ENCODE results near the gene CELA3B.
"Not testable (repeated sequence)": the region's sequence is repeated elsewhere in the genome, so short reads cannot be mapped to it uniquely, and the experiment has no call there.

CELA3B gene

GRCh38 chr1:21975296-21975695 is 1.5 kb upstream of the CELA3B start:
- not testable (repeated sequence) for H3K9me3 ChIP-seq (ENCODE audit: severe bottlenecking); DNase-seq; H3K27ac ChIP-seq; H3K36me3 ChIP-seq; H3K27me3 ChIP-seq (ENCODE audit: insufficient read depth, low read depth, severe bottlenecking); H3K4me3 ChIP-seq (ENCODE audit: low read depth, low read length)

DNA sequence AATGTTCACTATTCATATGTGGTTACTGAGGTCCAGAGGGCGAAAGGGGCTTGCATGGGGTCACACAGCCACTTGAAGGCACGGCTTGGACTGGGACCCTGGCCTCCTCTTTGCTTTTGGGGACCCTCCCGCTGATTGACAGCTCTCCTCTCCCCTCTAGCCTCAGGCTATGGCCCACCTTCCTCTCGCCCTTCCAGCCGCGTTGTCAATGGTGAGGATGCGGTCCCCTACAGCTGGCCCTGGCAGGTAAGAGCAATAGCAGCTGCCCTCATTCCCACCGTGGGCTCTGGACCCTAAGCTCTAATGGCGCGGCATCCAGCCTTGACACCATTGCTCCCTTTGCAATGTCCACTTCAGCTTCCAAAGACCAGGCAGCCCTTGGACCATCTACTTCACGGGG is 1.4 kb downstream of the CELA3B start:
- not testable (repeated sequence) for H3K27me3 ChIP-seq (ENCODE audit: insufficient read depth, low read depth, severe bottlenecking); H3K9me3 ChIP-seq (ENCODE audit: severe bottlenecking); DNase-seq; H3K36me3 ChIP-seq; H3K27ac ChIP-seq; H3K4me3 ChIP-seq (ENCODE audit: low read depth, low read length)

DNA sequence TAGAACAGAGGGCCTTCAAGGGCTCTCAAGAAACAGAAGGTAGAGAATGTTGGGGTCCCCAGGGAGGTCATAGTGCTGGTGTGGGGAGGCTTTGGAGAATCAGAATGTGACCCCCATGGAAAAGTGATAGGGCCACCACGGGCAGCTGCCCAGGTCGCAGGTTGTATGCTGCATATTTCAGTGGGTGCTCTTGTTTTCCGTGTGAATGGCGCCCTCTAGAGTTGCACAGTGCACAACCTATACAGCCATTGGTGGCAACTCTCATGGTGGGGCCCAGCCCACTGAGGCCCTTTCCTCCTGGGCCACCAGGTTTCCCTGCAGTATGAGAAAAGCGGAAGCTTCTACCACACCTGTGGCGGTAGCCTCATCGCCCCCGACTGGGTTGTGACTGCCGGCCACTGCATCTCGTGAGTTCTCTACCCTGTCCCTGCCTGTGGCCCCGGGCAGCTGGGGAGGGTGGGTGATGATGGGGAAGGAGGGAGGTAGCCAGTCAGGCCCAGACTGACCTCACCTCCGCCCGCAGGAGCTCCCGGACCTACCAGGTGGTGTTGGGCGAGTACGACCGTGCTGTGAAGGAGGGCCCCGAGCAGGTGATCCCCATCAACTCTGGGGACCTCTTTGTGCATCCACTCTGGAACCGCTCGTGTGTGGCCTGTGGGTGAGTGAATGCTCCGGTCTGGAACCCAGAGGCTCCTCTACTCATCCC is 3.8 kb downstream of the CELA3B start:
- not testable (repeated sequence) for H3K9me3 ChIP-seq (ENCODE audit: severe bottlenecking); H3K4me3 ChIP-seq (ENCODE audit: low read depth, low read length); H3K27ac ChIP-seq; DNase-seq; H3K27me3 ChIP-seq (ENCODE audit: insufficient read depth, low read depth, severe bottlenecking); H3K36me3 ChIP-seq

GRCh38 chr1:21981253-21981652 is 4.4 kb downstream of the CELA3B start:
- H3K4me3 ChIP-seq (ENCODE audit: low read depth, low read length); H3K27me3 ChIP-seq (ENCODE audit: insufficient read depth, low read depth, severe bottlenecking); DNase-seq; H3K9me3 ChIP-seq (ENCODE audit: severe bottlenecking); H3K27ac ChIP-seq; H3K36me3 ChIP-seq: not testable (repeated sequence)

- H3K27me3 ChIP-seq (ENCODE audit: insufficient read depth, low read depth, severe bottlenecking); H3K9me3 ChIP-seq (ENCODE audit: severe bottlenecking); DNase-seq; H3K36me3 ChIP-seq; H3K27ac ChIP-seq; H3K4me3 ChIP-seq (ENCODE audit: low read depth, low read length): not testable (repeated sequence)
- 0 out of 2 replicates have a peak, but pooled peaks have one; percentile 7 for TF ChIP-seq CTCF (IDR thresholded peaks at IDR 0.05; ENCODE audit: low read depth, low read length)
Measured at GRCh38 chr1:21982122-21982521, 5.3 kb downstream of the CELA3B start.

DNA sequence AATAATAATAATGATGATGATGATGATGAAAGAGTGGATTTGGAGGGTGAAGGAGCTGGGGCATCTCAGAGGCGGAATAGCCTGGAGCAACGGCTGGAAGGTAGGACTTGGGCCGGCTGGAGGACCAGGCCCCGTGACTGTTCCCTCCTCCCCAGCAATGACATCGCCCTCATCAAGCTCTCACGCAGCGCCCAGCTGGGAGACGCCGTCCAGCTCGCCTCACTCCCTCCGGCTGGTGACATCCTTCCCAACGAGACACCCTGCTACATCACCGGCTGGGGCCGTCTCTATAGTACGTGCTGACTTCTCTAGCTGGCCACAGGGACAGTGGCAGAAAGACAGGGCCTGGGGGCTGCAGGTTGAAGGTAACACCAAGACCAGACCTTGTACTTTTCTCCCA is 6.7 kb downstream of the CELA3B start:
- not testable (repeated sequence) for DNase-seq; H3K9me3 ChIP-seq (ENCODE audit: severe bottlenecking); H3K27me3 ChIP-seq (ENCODE audit: insufficient read depth, low read depth, severe bottlenecking); H3K36me3 ChIP-seq; H3K4me3 ChIP-seq (ENCODE audit: low read depth, low read length); H3K27ac ChIP-seq

- not testable (repeated sequence) for H3K27me3 ChIP-seq (ENCODE audit: insufficient read depth, low read depth, severe bottlenecking); H3K36me3 ChIP-seq; H3K9me3 ChIP-seq (ENCODE audit: severe bottlenecking); DNase-seq; H3K27ac ChIP-seq; H3K4me3 ChIP-seq (ENCODE audit: low read depth, low read length)
Measured at GRCh38 chr1:21985893-21986292, 9.1 kb downstream of the CELA3B start.

- not testable (repeated sequence) for H3K4me3 ChIP-seq (ENCODE audit: low read depth, low read length); H3K36me3 ChIP-seq; H3K9me3 ChIP-seq (ENCODE audit: severe bottlenecking); H3K27me3 ChIP-seq (ENCODE audit: insufficient read depth, low read depth, severe bottlenecking); DNase-seq; H3K27ac ChIP-seq
Measured at GRCh38 chr1:21986386-21986785, 9.6 kb downstream of the CELA3B start.

- DNase-seq; H3K27ac ChIP-seq; H3K4me3 ChIP-seq (ENCODE audit: low read depth, low read length); H3K9me3 ChIP-seq (ENCODE audit: severe bottlenecking); H3K36me3 ChIP-seq; H3K27me3 ChIP-seq (ENCODE audit: insufficient read depth, low read depth, severe bottlenecking): not testable (repeated sequence)
Measured at GRCh38 chr1:21989672-21990393, 13.0 kb downstream of the CELA3B start.

- not testable (repeated sequence) for H3K4me3 ChIP-seq (ENCODE audit: low read depth, low read length); H3K36me3 ChIP-seq; DNase-seq; H3K27ac ChIP-seq; H3K9me3 ChIP-seq (ENCODE audit: severe bottlenecking); H3K27me3 ChIP-seq (ENCODE audit: insufficient read depth, low read depth, severe bottlenecking)
Measured at GRCh38 chr1:21992186-21992585, 15.4 kb downstream of the CELA3B start.

DNA sequence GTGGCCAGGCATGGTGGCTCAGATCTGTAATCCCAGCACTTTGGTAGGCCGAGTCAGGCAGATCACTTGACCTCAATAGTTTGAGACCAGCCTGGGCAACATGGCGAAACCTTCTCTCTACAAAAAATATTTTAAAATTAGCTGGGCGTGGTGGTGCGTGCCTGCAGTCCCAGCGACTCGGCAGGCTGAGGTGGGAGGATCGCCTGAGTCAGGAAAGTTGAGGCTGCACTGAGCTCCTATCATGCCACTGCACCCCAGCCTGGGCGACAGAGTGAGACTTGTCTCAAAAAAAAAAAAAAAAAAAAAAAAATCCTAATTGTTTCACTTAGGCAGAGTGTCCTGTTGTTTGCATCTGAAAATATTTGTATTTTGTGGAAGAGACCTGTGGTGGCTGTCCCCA is 17.9 kb downstream of the CELA3B start:
- DNase-seq; H3K4me3 ChIP-seq (ENCODE audit: low read depth, low read length); H3K27me3 ChIP-seq (ENCODE audit: insufficient read depth, low read depth, severe bottlenecking); H3K9me3 ChIP-seq (ENCODE audit: severe bottlenecking); H3K36me3 ChIP-seq; H3K27ac ChIP-seq: not testable (repeated sequence)

DNA sequence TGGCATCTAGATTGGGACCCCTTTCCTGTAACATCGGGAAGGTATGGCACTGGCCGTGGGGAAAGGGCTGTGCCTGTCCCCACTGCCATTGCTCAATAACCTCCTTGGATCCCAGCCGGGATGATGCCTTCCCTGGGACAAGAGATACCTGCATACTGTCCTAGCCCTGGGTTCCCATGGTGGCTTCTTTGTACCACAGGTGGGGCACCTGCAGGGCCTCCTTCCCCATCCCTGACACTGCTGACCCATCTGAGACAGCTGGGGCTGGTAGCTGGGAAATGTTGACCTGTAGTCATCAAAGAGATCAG is 19.8 kb downstream of the CELA3B start:
- DNase-seq; H3K9me3 ChIP-seq (ENCODE audit: severe bottlenecking); H3K27me3 ChIP-seq (ENCODE audit: insufficient read depth, low read depth, severe bottlenecking); H3K36me3 ChIP-seq; H3K4me3 ChIP-seq (ENCODE audit: low read depth, low read length); H3K27ac ChIP-seq: not testable (repeated sequence)

DNA sequence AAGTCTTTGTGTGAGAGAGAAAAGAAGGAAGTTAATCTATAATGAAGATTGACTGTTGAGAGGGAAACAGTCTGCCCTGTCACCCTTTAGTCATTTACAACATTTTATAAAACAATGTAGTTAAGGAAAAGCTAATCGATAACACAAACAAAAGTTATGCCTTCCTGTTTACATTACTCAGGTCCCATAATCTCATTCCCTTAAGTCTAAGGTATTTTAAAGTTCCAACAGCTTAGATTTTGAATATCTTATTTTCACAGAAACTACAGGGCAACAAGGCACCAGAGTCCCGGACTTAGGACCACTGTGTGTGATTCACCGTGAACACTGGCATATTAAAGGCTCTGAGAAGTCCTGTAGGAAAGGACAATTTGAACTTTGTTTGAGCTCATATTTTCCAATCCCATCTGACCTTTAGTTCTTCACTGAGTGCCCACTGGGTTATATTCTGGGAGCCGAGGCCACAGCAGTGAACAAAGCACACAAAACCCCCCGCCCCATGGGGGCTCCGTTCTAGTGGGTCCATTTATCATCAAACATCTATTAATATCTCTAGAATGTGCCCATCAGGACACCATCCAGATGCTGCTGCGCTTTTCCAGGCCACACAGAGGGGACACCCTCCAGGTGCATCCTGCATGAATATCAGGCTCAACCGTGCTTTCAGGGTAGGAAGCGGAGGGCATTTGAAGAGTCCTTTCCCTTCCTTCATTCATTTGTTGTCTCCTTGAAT is 21.2 kb downstream of the CELA3B start:
- not testable (repeated sequence) for H3K27ac ChIP-seq; H3K36me3 ChIP-seq; H3K9me3 ChIP-seq (ENCODE audit: severe bottlenecking); DNase-seq; H3K4me3 ChIP-seq (ENCODE audit: low read depth, low read length); H3K27me3 ChIP-seq (ENCODE audit: insufficient read depth, low read depth, severe bottlenecking)
